ENCODE measurements around the gene MS4A14. TPM values are rescaled to one million over a fixed set of nuclear protein-coding genes. Genes with fewer than 3 reads are reported as not detected.
A peak's percentile ranks its signal among the peaks of the same experiment; 100 is the strongest.

The MS4A14 gene
- total and polyA plus RNA-seq, 2 experiments from 2014 or later, result not detected

GRCh38 chr11:60370252-60370810 lies 25.9 kb upstream of the MS4A14 start:
- Histone ChIP-seq H3K36me3 (replicated peaks; ENCODE audit: insufficient read depth, low read depth) (no peaks in the 10 kb centered on the region), H3K27ac (peak overlapping the region; percentile 71), H2AFZ (no peak overlapping the region), H3K4me1 (ENCODE audit: insufficient read depth) (no peaks in the 10 kb centered on the region), H3K4me2 (peak overlapping the region; percentile 13), H3K9me2 (replicated peaks; ENCODE audit: insufficient read depth) (no peaks in the 10 kb centered on the region), H3K79me2 (no peaks in the 10 kb centered on the region), H3K9me3 (ENCODE audit: low read depth) (no peaks in the 10 kb centered on the region), H4K20me1 (ENCODE audit: insufficient read depth, poor library complexity, severe bottlenecking) (no peaks in the 10 kb centered on the region), H3K27me3 (no peaks in the 10 kb centered on the region), H3K4me3 (no peak overlapping the region)
- WGBS (ENCODE audit: low lambda C conversion rate, missing lambda C conversion rate), result 47% methylated on average over 2 of the region's 2 CpGs
- no peak for DNase-seq (ENCODE audit: low spot score)
- TF ChIP-seq, protein P1, sequence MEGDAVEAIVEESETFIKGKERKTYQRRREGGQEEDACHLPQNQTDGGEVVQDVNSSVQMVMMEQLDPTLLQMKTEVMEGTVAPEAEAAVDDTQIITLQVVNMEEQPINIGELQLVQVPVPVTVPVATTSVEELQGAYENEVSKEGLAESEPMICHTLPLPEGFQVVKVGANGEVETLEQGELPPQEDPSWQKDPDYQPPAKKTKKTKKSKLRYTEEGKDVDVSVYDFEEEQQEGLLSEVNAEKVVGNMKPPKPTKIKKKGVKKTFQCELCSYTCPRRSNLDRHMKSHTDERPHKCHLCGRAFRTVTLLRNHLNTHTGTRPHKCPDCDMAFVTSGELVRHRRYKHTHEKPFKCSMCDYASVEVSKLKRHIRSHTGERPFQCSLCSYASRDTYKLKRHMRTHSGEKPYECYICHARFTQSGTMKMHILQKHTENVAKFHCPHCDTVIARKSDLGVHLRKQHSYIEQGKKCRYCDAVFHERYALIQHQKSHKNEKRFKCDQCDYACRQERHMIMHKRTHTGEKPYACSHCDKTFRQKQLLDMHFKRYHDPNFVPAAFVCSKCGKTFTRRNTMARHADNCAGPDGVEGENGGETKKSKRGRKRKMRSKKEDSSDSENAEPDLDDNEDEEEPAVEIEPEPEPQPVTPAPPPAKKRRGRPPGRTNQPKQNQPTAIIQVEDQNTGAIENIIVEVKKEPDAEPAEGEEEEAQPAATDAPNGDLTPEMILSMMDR (IDR thresholded peaks at IDR 0.05; ENCODE audit: poor library complexity), result no peak
- no peak for TF ChIP-seq EZH2 (IDR thresholded peaks at IDR 0.05; ENCODE audit: borderline replicate concordance)

GRCh38 chr11:60370811-60371298 lies 25.4 kb upstream of the MS4A14 start:
- H3K4me3 ChIP-seq, result no peak overlapping the region
- no peaks in the 10 kb centered on the region for H3K36me3 ChIP-seq (replicated peaks; ENCODE audit: insufficient read depth, low read depth)
- TF ChIP-seq, protein P1 (IDR thresholded peaks at IDR 0.05; ENCODE audit: poor library complexity), result no peak
- TF ChIP-seq EZH2 (IDR thresholded peaks at IDR 0.05; ENCODE audit: borderline replicate concordance) (no peak), EZH2phosphoT487 (IDR thresholded peaks at IDR 0.05; ENCODE audit: low read depth, severe bottlenecking, unreplicated experiment) (no peak)
- peak; percentile 18 for DNase-seq (ENCODE audit: low spot score)
- no peaks in the 10 kb centered on the region for H3K79me2 ChIP-seq
- no peaks in the 10 kb centered on the region for H3K27me3 ChIP-seq
- 44% methylated on average over 5 of the region's 5 CpGs for WGBS (ENCODE audit: low lambda C conversion rate, missing lambda C conversion rate)
- no peaks in the 10 kb centered on the region for H3K9me2 ChIP-seq (replicated peaks; ENCODE audit: insufficient read depth)
- H4K20me1 ChIP-seq (ENCODE audit: insufficient read depth, poor library complexity, severe bottlenecking), result no peaks in the 10 kb centered on the region
- no peaks in the 10 kb centered on the region for H3K4me1 ChIP-seq (ENCODE audit: insufficient read depth)
- no peaks in the 10 kb centered on the region for H3K9me3 ChIP-seq (ENCODE audit: low read depth)
- peak overlapping the region; percentile 13 for H3K4me2 ChIP-seq
- no peak overlapping the region for H2AFZ ChIP-seq
- H3K27ac ChIP-seq, result peak overlapping the region; percentile 71

- Histone ChIP-seq H3K9me3 (ENCODE audit: low read depth) (no peaks in the 10 kb centered on the region), H3K4me1 (ENCODE audit: insufficient read depth) (no peaks in the 10 kb centered on the region), H2AFZ (no peak overlapping the region), H3K79me2 (no peaks in the 10 kb centered on the region), H3K36me3 (replicated peaks; ENCODE audit: insufficient read depth, low read depth) (no peaks in the 10 kb centered on the region), H3K27ac (peak overlapping the region; percentile 36), H3K27me3 (no peaks in the 10 kb centered on the region), H3K4me3 (no peak overlapping the region), H4K20me1 (ENCODE audit: insufficient read depth, poor library complexity, severe bottlenecking) (no peaks in the 10 kb centered on the region), H3K9me2 (replicated peaks; ENCODE audit: insufficient read depth) (no peaks in the 10 kb centered on the region), H3K4me2 (no peak overlapping the region)
- WGBS (ENCODE audit: low lambda C conversion rate, missing lambda C conversion rate), result 80% methylated on average over 3 of the region's 3 CpGs
- DNase-seq (ENCODE audit: low spot score), result no peak
- TF ChIP-seq, protein P1 (IDR thresholded peaks at IDR 0.05; ENCODE audit: poor library complexity), result no peak
- TF ChIP-seq EZH2phosphoT487 (IDR thresholded peaks at IDR 0.05; ENCODE audit: low read depth, severe bottlenecking, unreplicated experiment) (no peak), EZH2 (IDR thresholded peaks at IDR 0.05; ENCODE audit: borderline replicate concordance) (no peak)
Measured at GRCh38 chr11:60371386-60371785, 24.9 kb upstream of the MS4A14 start.

Measured in hepatocyte (in vitro differentiated cells).